Stomach smooth muscle (tissue), 2 donors: Measurements from ENCODE around the gene GPR142.

Experiments
- H3K27ac ChIP-seq: one replicate; pipeline ENCODE4 v1.7.0; 2013; ENCODE audit warnings: mild to moderate bottlenecking, low read length, inconsistent platforms
- H3K27me3 ChIP-seq, 2 donors: one replicate each; pipeline ENCODE4 v1.7.0; 2013; ENCODE audit warnings: low read length in 2 of 2; ENCODE audit not compliant: insufficient read depth in 2 of 2, control insufficient read depth in 1 of 2
- H3K36me3 ChIP-seq, 2 donors: one replicate each; pipeline ENCODE4 v1.7.0; 2013; ENCODE audit warnings: low read length in 2 of 2; ENCODE audit not compliant: control insufficient read depth in 2 of 2, insufficient read depth in 2 of 2
- H3K4me1 ChIP-seq: one replicate; pipeline ENCODE4 v1.7.0; 2013; ENCODE audit warnings: low read length; ENCODE audit not compliant: control insufficient read depth, insufficient read depth
- H3K4me3 ChIP-seq, 2 donors: one replicate each; pipeline ENCODE4 v1.7.0; 2013; ENCODE audit warnings: low read length in 2 of 2
- H3K9ac ChIP-seq, 2 donors: one replicate each; pipeline ENCODE4 v1.7.0; 2013; ENCODE audit warnings: low read length in 2 of 2, mild to moderate bottlenecking in 1 of 2
- H3K9me3 ChIP-seq, 2 donors: one replicate each; pipeline ENCODE4 v1.7.0; 2013; ENCODE audit warnings: low read length in 2 of 2; ENCODE audit not compliant: control insufficient read depth in 2 of 2
- donor health status: healthy.
- donor health status: Pancreatic carcinoma.

Gene GPR142

DNA sequence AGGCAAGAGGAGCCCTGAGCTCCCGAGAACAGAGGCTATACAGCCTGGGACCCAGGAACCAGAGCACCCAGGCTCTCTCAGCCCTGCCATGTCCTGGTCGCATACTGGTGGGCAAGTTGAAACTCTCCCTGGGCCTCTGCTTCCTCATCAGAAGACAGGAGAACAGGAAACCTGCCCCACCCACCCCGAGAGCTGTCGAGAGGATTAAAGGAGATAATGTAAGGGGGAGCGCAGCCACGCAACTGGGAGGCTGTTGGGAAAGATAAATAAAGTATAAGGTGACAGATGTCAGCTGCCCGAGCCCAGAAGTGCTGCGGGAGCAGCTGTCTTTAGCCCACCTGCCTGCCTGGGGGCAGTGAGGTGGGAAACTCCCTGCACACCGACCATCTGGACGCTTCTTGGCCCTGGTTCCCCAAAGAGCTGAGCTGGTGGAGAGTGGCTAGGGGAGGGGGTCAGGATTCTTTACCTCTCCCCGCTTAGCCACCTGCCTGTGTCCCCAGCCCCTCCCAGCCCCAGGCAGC lies 34.5 kb upstream of the GPR142 start:
- H3K4me3 ChIP-seq, result no peak overlapping the region
- peaks cover 0 to 11% of the 10 kb centered on the region in 2 donors for H3K9me3 ChIP-seq
- no peak overlapping the region for H3K27ac ChIP-seq
- H3K9ac ChIP-seq, result no peak overlapping the region
- peaks cover 6 to 22% of the 10 kb centered on the region in 2 donors for H3K27me3 ChIP-seq
- H3K4me1 ChIP-seq, result no peaks in the 10 kb centered on the region
- no peaks in the 10 kb centered on the region for H3K36me3 ChIP-seq

DNA sequence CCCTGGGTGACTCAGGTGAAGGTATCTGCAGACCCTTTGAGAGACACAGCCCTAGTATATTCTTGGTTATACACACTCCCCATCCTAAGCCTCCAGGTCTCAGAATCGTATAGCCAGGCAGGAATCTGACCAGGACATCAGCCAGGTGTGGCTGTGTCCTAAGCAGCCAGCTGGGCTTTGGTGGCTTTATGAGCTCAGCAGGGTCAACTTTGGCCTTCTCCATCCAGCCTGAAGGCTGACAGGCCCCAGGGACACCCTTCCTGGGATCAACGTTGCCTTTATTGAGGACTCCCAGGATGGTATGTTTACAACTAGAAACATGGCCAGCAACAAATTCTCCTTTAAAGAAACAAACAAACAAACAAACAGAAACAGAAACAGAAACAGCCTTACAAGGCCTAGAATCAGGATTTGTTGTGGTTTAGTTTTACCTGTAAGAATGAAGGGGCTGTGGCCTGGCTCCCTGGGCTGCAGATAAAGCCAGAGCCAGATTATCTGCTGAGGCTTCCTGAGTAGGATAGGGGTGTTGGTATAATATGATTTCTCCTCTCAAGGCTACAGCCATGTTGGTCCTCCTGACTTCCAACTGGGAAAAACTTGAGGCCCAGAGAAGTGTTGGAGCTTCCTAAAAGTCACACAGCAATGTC lies 32.8 kb upstream of the GPR142 start:
- Histone ChIP-seq H3K27me3 (peaks cover 0 to 26% of the 10 kb centered on the region in 2 donors), H3K4me1 (no peaks in the 10 kb centered on the region), H3K4me3 (no peak overlapping the region), H3K9ac (no peak overlapping the region), H3K9me3 (peaks cover 0 to 11% of the 10 kb centered on the region in 2 donors), H3K36me3 (no peaks in the 10 kb centered on the region), H3K27ac (no peak overlapping the region)

DNA sequence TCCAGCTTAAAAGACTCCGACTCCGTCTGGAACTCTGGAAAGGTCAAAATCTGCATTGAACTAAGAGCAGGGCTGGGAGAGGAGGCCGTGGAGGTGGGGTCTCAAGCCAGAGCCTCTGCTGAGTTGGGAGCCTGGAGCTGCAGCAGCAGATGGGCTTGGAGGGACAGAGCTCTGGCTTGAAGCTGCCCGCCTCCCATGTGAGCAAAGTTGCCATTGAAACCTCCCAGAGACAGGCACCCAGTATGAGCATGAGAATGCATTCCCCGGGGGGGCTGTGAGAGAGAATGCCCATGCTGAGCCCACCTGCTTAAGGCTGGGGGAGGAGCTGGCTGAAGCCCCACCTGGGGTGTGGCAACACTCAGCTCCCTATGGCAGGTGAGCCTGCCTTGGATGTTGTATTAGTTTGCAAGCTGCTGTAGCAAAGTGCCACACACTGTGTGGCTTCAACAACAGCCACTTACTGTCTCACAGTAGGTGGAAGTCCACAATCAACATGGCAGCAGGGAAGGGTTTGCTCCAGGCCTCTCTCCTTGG lies 31.7 kb upstream of the GPR142 start:
- Histone ChIP-seq H3K27ac (no peak overlapping the region), H3K9me3 (peaks cover 0 to 11% of the 10 kb centered on the region in 2 donors), H3K9ac (no peak overlapping the region), H3K4me3 (no peak overlapping the region), H3K4me1 (no peaks in the 10 kb centered on the region), H3K27me3 (peaks cover 0 to 22% of the 10 kb centered on the region in 2 donors), H3K36me3 (no peaks in the 10 kb centered on the region)

DNA sequence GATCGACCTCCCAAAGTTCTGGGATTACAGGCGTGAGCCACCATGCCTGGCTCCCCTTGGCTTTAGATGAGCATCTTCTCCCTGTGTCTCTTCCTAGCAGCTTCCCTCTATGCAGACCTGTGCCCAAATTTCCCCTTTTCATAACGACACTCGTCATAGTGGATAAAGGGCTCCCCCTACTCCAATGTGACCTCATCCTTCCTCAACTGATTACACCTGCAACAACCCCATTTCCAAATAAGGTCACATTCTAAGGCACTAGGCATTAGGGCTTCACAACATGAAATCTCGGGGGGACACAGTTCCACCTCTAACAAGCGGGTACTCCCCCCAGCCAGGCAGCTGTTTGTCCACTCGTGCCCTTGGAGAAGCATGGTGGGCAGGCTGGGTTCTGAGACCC lies 31.0 kb upstream of the GPR142 start:
- Histone ChIP-seq H3K4me3 (no peak overlapping the region), H3K9me3 (peaks cover 0 to 11% of the 10 kb centered on the region in 2 donors), H3K27me3 (peaks cover 0 to 23% of the 10 kb centered on the region in 2 donors), H3K4me1 (no peaks in the 10 kb centered on the region), H3K9ac (no peak overlapping the region), H3K27ac (no peak overlapping the region), H3K36me3 (no peaks in the 10 kb centered on the region)

GRCh38 chr17:74337834-74338500 lies 29.3 kb upstream of the GPR142 start:
- Histone ChIP-seq H3K4me1 (no peaks in the 10 kb centered on the region), H3K9me3 (peaks cover 0 to 11% of the 10 kb centered on the region in 2 donors), H3K36me3 (no peaks in the 10 kb centered on the region), H3K27me3 (peaks cover 0 to 25% of the 10 kb centered on the region in 2 donors), H3K9ac (no peak overlapping the region), H3K4me3 (no peak overlapping the region), H3K27ac (no peak overlapping the region)

GRCh38 chr17:74339537-74340195 lies 27.6 kb upstream of the GPR142 start:
- peaks cover 5 to 30% of the 10 kb centered on the region in 2 donors for H3K27me3 ChIP-seq
- no peak overlapping the region for H3K9ac ChIP-seq
- H3K27ac ChIP-seq, result no peak overlapping the region
- no peaks in the 10 kb centered on the region for H3K36me3 ChIP-seq
- no peaks in the 10 kb centered on the region for H3K4me1 ChIP-seq
- peaks cover 0 to 4% of the 10 kb centered on the region in 2 donors for H3K9me3 ChIP-seq
- no peak overlapping the region for H3K4me3 ChIP-seq

DNA sequence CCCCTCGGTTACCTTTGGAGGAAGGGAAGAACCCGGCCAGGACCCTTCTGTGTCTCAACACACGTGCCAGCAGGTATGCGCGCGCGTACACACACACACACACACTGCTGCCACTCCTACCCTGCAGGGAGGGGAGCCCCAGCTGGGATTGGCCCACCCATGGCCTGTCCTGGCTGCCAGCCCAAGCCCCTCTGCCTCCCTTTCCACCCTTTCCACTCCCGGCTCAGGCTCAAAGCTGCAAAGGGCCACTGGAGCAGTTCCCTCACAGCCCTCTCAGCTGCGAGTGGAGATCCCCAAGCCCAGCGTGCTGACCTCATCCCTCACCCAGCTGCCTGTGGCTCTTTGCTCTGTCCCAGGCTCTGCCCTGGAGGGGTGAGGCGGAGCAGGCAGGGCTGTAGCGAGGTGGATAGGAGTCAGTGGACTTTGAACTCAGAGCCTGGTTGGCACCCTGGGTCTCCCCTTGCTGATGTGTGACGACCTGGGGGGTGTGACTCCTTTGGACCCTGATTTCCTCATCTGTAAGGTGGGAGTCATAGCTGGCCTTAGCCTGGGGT lies 26.8 kb upstream of the GPR142 start:
- H3K27me3 ChIP-seq, result peaks cover 5 to 26% of the 10 kb centered on the region in 2 donors
- no peaks in the 10 kb centered on the region for H3K9me3 ChIP-seq
- H3K36me3 ChIP-seq, result no peaks in the 10 kb centered on the region
- no peak overlapping the region for H3K27ac ChIP-seq
- no peak overlapping the region for H3K4me3 ChIP-seq
- H3K9ac ChIP-seq, result no peak overlapping the region
- no peaks in the 10 kb centered on the region for H3K4me1 ChIP-seq

GRCh38 chr17:74342224-74342623 lies 25.1 kb upstream of the GPR142 start:
- H3K4me3 ChIP-seq, result no peak overlapping the region
- no peak overlapping the region for H3K27ac ChIP-seq
- no peaks in the 10 kb centered on the region for H3K4me1 ChIP-seq
- H3K27me3 ChIP-seq, result peaks cover 5 to 25% of the 10 kb centered on the region in 2 donors
- no peak overlapping the region for H3K9ac ChIP-seq
- H3K9me3 ChIP-seq, result no peaks in the 10 kb centered on the region
- no peaks in the 10 kb centered on the region for H3K36me3 ChIP-seq

GRCh38 chr17:74343121-74343520 lies 24.2 kb upstream of the GPR142 start:
- Histone ChIP-seq H3K27me3 (peaks cover 9 to 21% of the 10 kb centered on the region in 2 donors), H3K27ac (no peak overlapping the region), H3K9me3 (no peaks in the 10 kb centered on the region), H3K4me3 (no peak overlapping the region), H3K36me3 (no peaks in the 10 kb centered on the region), H3K4me1 (no peaks in the 10 kb centered on the region), H3K9ac (no peak overlapping the region)

DNA sequence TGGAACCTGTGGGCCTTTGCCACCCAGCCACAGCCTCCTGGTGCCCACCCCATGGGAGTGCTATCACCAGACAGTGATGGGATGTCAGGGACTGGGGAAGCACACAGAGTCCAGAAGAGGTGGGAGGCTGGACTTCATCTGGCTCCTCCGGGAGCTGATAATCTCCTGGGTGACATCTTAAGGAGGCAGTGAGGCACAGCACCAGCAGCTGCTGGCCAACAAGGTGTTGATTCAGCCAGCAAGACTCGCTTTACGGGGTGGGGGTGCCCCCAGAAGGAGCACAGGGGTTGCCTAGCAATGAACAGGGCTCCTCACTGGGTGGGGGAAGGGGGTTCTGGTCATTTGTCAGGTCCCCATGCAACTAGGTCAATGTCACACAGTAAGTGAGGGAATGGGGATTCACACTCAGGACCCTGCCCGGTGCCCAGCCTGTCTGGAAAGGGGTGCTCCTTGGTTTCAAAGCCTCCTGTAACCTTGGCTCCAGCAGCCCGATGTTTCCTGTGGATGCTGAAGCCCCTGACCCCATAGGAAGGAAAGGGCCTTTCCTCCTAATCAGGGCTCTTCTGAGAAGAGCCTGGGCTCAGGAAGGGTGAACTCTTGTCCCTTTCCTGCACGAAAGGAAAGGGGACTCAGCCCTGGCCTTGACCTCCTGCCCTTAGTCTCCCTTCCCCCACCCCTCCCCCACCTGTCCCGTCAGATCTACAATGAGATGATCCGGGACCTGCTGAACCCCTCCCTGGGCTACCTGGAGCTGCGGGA lies 23.6 kb upstream of the GPR142 start:
- Histone ChIP-seq H3K36me3 (no peaks in the 10 kb centered on the region), H3K4me3 (no peak overlapping the region), H3K27me3 (peaks cover 9 to 20% of the 10 kb centered on the region in 2 donors), H3K9me3 (no peaks in the 10 kb centered on the region), H3K27ac (no peak overlapping the region), H3K9ac (no peak overlapping the region), H3K4me1 (no peaks in the 10 kb centered on the region)
